Measurements from ENCODE around the gene ULK4. TPM values are rescaled to one million over a fixed set of nuclear protein-coding genes. Genes with fewer than 3 reads are reported as not detected.

ULK4 gene
- total RNA-seq, 1 experiment from 2014 or later = 6.3 TPM

DNA sequence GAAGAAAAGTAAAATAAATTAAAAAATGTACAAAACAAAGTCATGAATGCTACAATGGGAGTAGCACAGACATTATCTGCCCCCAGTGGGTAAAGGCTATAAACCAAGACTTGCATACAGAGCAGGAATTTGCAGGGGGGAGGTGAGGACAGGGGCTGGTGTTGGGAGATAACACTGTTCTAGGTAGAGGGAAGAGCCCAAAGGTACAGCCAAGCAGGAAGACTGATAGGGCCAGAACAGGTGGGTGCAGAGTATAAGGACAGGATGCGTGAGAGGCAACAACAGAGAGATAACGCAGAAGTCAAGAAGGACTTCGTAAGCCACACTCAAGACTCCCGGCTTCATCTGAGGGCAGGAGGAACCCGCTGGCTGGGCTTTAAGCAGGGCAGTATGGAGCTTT is 616.1 kb downstream of the ULK4 start:
- Histone ChIP-seq H3K79me2 (ENCODE audit: insufficient read depth, low read length) (no peaks in the 10 kb centered on the region), H4K20me1 (ENCODE audit: insufficient read depth) (no peaks in the 10 kb centered on the region), H3K36me3 (ENCODE audit: control insufficient read depth in 1 of 2, insufficient read depth in 2 of 2, low read length in 2 of 2) (no peaks in the 10 kb centered on the region), H3K4me3 (replicated peaks in 1 of 2; ENCODE audit: low read depth in 1 of 2, low read length in 2 of 2) (no peak overlapping the region), H3K9me3 (ENCODE audit: control insufficient read depth in 1 of 2, insufficient read depth in 1 of 2, low read depth in 1 of 2, low read length in 2 of 2) (no peaks in the 10 kb centered on the region), H3K4me2 (ENCODE audit: low read length) (no peak overlapping the region), H3K27me3 (ENCODE audit: insufficient read depth, low read length) (no peaks in the 10 kb centered on the region), H2AFZ (ENCODE audit: low read depth, low read length, poor library complexity, severe bottlenecking) (no peak overlapping the region), H3K9ac (ENCODE audit: low read length) (no peak overlapping the region), H3K9me2 (ENCODE audit: insufficient read depth) (no peaks in the 10 kb centered on the region), H3K4me1 (ENCODE audit: control insufficient read depth in 1 of 2, insufficient read depth in 2 of 2, low read length in 2 of 2) (no peaks in the 10 kb centered on the region), H3K27ac (ENCODE audit: low read depth, low read length) (no peak overlapping the region)
- ChIA-PET RAD21 (ENCODE audit: low non-redundant PET in 1 of 2, low total read pairs in 2 of 2, uncharacterized antibody in 2 of 2, unreplicated experiment in 2 of 2) (no interaction called here), CTCF (no interaction called here), POLR2A (no interaction called here)
- intact Hi-C loops (cut with micrococcal nuclease) = no loop called here
- BruUV-seq (replicated peaks) = no TSS peak
- TF ChIP-seq EZH2phosphoT487 (IDR thresholded peaks at IDR 0.05; ENCODE audit: borderline replicate concordance) = no peak
- no peak for TF ChIP-seq MAX (IDR thresholded peaks at IDR 0.05)
- TF ChIP-seq EZH2 (IDR thresholded peaks at IDR 0.05) = no peak
- TF ChIP-seq EGR1 (IDR thresholded peaks at IDR 0.05; ENCODE audit: low read depth) = no peak
- TF ChIP-seq SRF (IDR thresholded peaks at IDR 0.05; ENCODE audit: low read depth) = no peak
- ATAC-seq (no peak), DNase-seq (ENCODE audit: low read depth, low spot score) (no peak)

GRCh38 chr3:41339758-41340157 is 622.1 kb downstream of the ULK4 start:
- H3K9me3 ChIP-seq (ENCODE audit: control insufficient read depth in 1 of 2, insufficient read depth in 1 of 2, low read depth in 1 of 2, low read length in 2 of 2) = no peaks in the 10 kb centered on the region
- no peak overlapping the region for H3K9ac ChIP-seq (ENCODE audit: low read length)
- ATAC-seq (no peak), DNase-seq (ENCODE audit: low read depth, low spot score) (no peak)
- no peak overlapping the region for H3K27ac ChIP-seq (ENCODE audit: low read depth, low read length)
- no peaks in the 10 kb centered on the region for H3K9me2 ChIP-seq (ENCODE audit: insufficient read depth)
- TF ChIP-seq POLR2A (IDR thresholded peaks at IDR 0.05; ENCODE audit: borderline replicate concordance, extremely low read depth, insufficient read depth, insufficient read length) (no peak), SP1 (IDR thresholded peaks at IDR 0.05; ENCODE audit: low read depth) (no peak), YY1 (IDR thresholded peaks at IDR 0.05; ENCODE audit: extremely low read depth, insufficient replicate concordance, low read depth, low read length) (no peak), POLR2AphosphoS5 (IDR thresholded peaks at IDR 0.05; ENCODE audit: low read depth, low read length) (no peak), EGR1 (IDR thresholded peaks at IDR 0.05; ENCODE audit: low read depth) (no peak), MAX (IDR thresholded peaks at IDR 0.05) (no peak), CTCF (IDR thresholded peaks at IDR 0.05 in 2 of 3, conservative IDR thresholded peaks at IDR 0.05 in 1 of 3; ENCODE audit: borderline replicate concordance in 1 of 3, insufficient read depth in 1 of 3, low read depth in 2 of 3, low read length in 2 of 3) (no peak), ELF1 (IDR thresholded peaks at IDR 0.05; ENCODE audit: borderline replicate concordance, low read depth) (no peak), RAD21 (IDR thresholded peaks at IDR 0.05; ENCODE audit: low read depth) (no peak), CEBPB (IDR thresholded peaks at IDR 0.05; ENCODE audit: low read depth) (no peak)
- TF ChIP-seq, protein P1, sequence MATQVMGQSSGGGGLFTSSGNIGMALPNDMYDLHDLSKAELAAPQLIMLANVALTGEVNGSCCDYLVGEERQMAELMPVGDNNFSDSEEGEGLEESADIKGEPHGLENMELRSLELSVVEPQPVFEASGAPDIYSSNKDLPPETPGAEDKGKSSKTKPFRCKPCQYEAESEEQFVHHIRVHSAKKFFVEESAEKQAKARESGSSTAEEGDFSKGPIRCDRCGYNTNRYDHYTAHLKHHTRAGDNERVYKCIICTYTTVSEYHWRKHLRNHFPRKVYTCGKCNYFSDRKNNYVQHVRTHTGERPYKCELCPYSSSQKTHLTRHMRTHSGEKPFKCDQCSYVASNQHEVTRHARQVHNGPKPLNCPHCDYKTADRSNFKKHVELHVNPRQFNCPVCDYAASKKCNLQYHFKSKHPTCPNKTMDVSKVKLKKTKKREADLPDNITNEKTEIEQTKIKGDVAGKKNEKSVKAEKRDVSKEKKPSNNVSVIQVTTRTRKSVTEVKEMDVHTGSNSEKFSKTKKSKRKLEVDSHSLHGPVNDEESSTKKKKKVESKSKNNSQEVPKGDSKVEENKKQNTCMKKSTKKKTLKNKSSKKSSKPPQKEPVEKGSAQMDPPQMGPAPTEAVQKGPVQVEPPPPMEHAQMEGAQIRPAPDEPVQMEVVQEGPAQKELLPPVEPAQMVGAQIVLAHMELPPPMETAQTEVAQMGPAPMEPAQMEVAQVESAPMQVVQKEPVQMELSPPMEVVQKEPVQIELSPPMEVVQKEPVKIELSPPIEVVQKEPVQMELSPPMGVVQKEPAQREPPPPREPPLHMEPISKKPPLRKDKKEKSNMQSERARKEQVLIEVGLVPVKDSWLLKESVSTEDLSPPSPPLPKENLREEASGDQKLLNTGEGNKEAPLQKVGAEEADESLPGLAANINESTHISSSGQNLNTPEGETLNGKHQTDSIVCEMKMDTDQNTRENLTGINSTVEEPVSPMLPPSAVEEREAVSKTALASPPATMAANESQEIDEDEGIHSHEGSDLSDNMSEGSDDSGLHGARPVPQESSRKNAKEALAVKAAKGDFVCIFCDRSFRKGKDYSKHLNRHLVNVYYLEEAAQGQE (IDR thresholded peaks at IDR 0.05; ENCODE audit: low read depth) = no peak
- no peaks in the 10 kb centered on the region for H4K20me1 ChIP-seq (ENCODE audit: insufficient read depth)
- no peak overlapping the region for H3K4me3 ChIP-seq (replicated peaks in 1 of 2; ENCODE audit: low read depth in 1 of 2, low read length in 2 of 2)
- ChIA-PET RAD21 (ENCODE audit: low non-redundant PET in 1 of 2, low total read pairs in 2 of 2, uncharacterized antibody in 2 of 2, unreplicated experiment in 2 of 2) (no interaction called here), CTCF (no interaction called here), POLR2A (no interaction called here)
- no peaks in the 10 kb centered on the region for H3K27me3 ChIP-seq (ENCODE audit: insufficient read depth, low read length)
- BruUV-seq (replicated peaks) = no TSS peak
- no peaks in the 10 kb centered on the region for H3K4me1 ChIP-seq (ENCODE audit: control insufficient read depth in 1 of 2, insufficient read depth in 2 of 2, low read length in 2 of 2)
- no peaks in the 10 kb centered on the region for H3K79me2 ChIP-seq (ENCODE audit: insufficient read depth, low read length)
- H2AFZ ChIP-seq (ENCODE audit: low read depth, low read length, poor library complexity, severe bottlenecking) = no peak overlapping the region
- H3K4me2 ChIP-seq (ENCODE audit: low read length) = no peak overlapping the region
- no peaks in the 10 kb centered on the region for H3K36me3 ChIP-seq (ENCODE audit: control insufficient read depth in 1 of 2, insufficient read depth in 2 of 2, low read length in 2 of 2)
- intact Hi-C loops (cut with micrococcal nuclease) = no loop called here
